ENCODE results near the gene TAGLN.

Gene TAGLN

DNA sequence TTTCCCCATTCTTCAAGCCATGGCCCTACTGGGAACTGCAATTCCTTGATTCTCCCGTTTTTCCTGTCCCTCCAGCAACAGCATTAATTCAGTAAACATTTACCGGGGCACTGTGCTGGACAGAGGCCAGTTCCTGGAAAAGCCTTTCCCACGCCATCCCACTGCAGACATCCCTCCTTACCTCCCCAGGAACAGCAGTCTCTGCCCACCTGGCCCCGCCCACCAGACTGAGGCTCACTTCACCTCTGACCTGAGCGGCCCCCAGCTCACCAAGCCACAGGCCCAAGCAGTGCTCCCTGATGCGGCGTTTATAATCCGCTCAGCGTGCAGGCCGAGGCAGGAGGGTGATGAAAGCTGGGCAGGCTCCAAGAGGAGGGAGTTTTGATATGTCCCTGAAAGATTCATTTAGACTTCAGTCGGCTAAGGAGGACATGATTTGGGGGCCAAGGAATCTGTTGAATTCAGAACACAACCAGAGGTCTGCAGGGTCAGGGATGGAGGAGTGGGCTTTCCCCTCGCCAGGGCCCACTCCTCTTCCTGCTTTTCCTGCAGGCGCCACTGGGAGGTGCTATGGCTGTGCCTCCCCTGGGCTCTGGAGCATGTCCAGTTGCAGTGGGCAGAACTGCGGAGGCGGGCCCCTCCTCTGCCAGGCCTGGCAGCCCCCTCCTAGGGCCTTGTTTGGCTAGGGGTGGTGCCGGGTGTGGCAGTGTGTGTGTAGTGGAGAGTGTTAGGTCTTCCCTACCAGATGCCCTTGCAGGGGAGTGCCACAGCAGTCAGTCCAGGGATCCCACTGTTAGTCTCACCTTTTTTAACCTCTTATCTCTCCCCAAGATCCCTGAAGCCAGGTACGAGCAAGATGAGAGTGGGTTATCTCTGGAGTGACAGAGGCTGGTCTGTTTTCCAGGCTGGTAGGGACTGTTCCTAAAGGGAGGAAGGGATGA lies 1.4 kb upstream of the TAGLN start:
- H3K4me3 ChIP-seq (ENCODE audit: low read length): no peak overlapping the region
- TF ChIP-seq, protein P1, sequence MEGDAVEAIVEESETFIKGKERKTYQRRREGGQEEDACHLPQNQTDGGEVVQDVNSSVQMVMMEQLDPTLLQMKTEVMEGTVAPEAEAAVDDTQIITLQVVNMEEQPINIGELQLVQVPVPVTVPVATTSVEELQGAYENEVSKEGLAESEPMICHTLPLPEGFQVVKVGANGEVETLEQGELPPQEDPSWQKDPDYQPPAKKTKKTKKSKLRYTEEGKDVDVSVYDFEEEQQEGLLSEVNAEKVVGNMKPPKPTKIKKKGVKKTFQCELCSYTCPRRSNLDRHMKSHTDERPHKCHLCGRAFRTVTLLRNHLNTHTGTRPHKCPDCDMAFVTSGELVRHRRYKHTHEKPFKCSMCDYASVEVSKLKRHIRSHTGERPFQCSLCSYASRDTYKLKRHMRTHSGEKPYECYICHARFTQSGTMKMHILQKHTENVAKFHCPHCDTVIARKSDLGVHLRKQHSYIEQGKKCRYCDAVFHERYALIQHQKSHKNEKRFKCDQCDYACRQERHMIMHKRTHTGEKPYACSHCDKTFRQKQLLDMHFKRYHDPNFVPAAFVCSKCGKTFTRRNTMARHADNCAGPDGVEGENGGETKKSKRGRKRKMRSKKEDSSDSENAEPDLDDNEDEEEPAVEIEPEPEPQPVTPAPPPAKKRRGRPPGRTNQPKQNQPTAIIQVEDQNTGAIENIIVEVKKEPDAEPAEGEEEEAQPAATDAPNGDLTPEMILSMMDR (conservative IDR thresholded peaks at IDR 0.05; ENCODE audit: low read depth, low read length): peak; percentile 78
- no peak for DNase-seq (ENCODE audit: low read depth)

- no peak for DNase-seq (ENCODE audit: low read depth)
- TF ChIP-seq, protein P1 (conservative IDR thresholded peaks at IDR 0.05; ENCODE audit: low read depth, low read length): no peak
- H3K4me3 ChIP-seq (ENCODE audit: low read length): peak overlapping the region; percentile 39
These were observed 557 bp upstream of the TAGLN start for GRCh38 chr11:117198613-117199012.

DNA sequence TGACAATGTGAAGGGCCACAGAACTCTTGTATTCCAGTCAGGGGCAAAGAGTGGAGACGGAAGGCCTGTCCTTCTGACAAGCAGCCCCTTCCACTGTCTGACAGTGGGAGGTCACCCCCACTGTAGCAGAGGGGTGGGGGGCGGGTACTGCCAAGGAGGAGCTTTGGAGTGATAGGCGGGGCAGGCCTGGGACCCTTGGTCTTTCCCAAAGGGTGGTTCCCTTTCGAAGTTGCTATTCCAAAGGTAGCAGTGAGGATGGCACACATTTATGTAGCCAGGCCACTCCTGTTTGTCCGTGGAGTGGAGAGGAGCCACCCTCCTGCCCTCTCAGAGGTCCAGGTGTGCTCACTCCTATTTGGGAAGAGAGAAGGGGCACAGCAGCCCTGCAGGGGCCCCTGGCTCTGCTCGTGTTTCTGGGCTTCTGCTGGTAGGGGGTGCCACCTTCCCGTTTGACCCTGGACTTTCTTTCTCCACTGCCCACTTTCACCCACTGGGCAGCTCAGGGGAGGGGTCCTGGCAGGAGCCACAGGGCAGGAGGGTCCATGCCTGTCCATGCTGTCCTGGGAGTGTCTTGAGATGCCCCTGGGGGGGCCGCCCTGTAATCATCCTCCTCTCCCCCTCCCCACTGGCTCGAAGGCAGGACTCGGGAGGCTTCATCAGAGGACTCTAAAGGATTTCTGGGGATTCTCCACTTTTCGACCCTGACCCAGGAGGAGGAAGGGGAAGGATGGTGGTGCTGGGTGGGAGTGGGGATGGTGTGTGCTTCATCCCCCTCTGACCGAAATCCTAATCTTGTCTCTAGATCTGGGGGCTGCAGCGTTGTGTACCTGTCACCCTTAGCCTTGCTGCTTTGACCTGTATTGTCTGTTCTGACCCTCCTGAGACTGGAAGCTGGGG lies 994 bp downstream of the TAGLN start:
- TF ChIP-seq, protein P1 (conservative IDR thresholded peaks at IDR 0.05; ENCODE audit: low read depth, low read length): no peak
- H3K4me3 ChIP-seq (ENCODE audit: low read length): peak overlapping the region; percentile 39
- DNase-seq (ENCODE audit: low read depth): no peak

GRCh38 chr11:117200813-117201657 lies 1.9 kb downstream of the TAGLN start:
- H3K4me3 ChIP-seq (ENCODE audit: low read length): peak overlapping the region; percentile 39
- TF ChIP-seq, protein P1 (conservative IDR thresholded peaks at IDR 0.05; ENCODE audit: low read depth, low read length): no peak
- DNase-seq (ENCODE audit: low read depth): no peak

DNA sequence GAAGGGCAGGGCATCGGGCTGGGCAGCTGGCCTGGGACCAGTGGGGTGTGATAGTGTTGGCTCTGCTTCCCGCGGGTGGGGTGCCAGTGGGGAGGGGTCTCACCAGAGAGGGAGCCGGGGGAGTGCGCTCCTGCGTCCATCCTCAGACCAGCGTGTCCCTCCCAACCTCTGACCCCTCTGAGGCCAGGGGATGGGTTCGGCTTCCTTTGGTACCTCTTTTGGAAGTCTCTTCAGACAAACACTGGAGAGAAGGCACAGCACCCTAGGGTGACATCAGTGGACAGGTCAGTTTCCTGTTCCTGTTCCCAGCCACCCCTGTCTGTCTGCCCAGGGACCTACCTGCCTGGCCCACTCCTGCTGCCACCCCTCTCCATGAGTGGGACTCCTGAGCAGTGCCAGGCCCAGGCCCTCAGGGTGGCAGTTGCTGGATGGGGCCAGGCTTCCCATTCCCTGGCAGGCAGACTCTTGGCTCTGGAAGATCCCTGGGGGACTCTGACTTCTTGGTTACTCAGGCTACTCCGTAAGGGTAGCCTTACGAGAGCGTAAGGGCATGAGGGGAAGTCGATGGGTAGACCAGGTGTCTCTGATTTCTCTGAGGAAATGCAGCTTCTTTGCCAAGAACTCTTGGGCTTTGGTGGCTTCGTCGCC lies 2.6 kb downstream of the TAGLN start:
- H3K4me3 ChIP-seq (ENCODE audit: low read length): no peak overlapping the region
- TF ChIP-seq, protein P1 (conservative IDR thresholded peaks at IDR 0.05; ENCODE audit: low read depth, low read length): no peak
- no peak for DNase-seq (ENCODE audit: low read depth)
